ENCODE measurements around the gene KRT83. TPM values are rescaled to one million over a fixed set of nuclear protein-coding genes. Genes with fewer than 3 reads are reported as not detected.
"Not testable (repeated sequence)": the region's sequence is repeated elsewhere in the genome, so short reads cannot be mapped to it uniquely, and the experiment has no call there.

The KRT83 gene
- polyA plus RNA-seq, 6 donors from 2014 or later = not detected

GRCh38 chr12:52349196-52349595 is 28.0 kb upstream of the KRT83 start:
- peaks cover 0 to 4% (median 3%) of the 10 kb centered on the region in 3 donors for H3K4me1 Mint-ChIP-seq
- H3K27ac Mint-ChIP-seq = no peak overlapping the region
- no peak for ATAC-seq (ENCODE audit: low read depth in 2 of 2)
- no peak overlapping the region for H3K4me3 Mint-ChIP-seq
- H3K9me3 Mint-ChIP-seq = no peaks in the 10 kb centered on the region
- H3K36me3 Mint-ChIP-seq = no peaks in the 10 kb centered on the region
- DNase-seq = no peak
- H3K27me3 Mint-ChIP-seq = peaks cover 14 to 20% (median 15%) of the 10 kb centered on the region in 3 donors

GRCh38 chr12:52347551-52348510 is 26.6 kb upstream of the KRT83 start:
- Mint-ChIP-seq H3K4me1 (peaks cover 0 to 4% (median 3%) of the 10 kb centered on the region in 3 donors), H3K9me3 (peaks cover 0 to 4% (median 0%) of the 10 kb centered on the region in 7 donors), H3K36me3 (no peaks in the 10 kb centered on the region), H3K27me3 (peaks cover 14 to 18% (median 15%) of the 10 kb centered on the region in 3 donors), H3K4me3 (peak overlapping the region in 1 of 8 donors; percentile 58), H3K27ac (no peak overlapping the region)
- no peak for ATAC-seq (ENCODE audit: low read depth in 2 of 2)
- no peak for DNase-seq

GRCh38 chr12:52347016-52347415 is 25.8 kb upstream of the KRT83 start:
- H3K36me3 Mint-ChIP-seq = no peaks in the 10 kb centered on the region
- no peak overlapping the region for H3K4me3 Mint-ChIP-seq
- peaks cover 0 to 4% (median 3%) of the 10 kb centered on the region in 3 donors for H3K4me1 Mint-ChIP-seq
- H3K27me3 Mint-ChIP-seq = peaks cover 12 to 13% (median 13%) of the 10 kb centered on the region in 3 donors
- ATAC-seq (ENCODE audit: low read depth in 2 of 2) (no peak), DNase-seq (no peak)
- H3K27ac Mint-ChIP-seq = no peak overlapping the region
- peaks cover 0 to 4% (median 0%) of the 10 kb centered on the region in 7 donors for H3K9me3 Mint-ChIP-seq

GRCh38 chr12:52346593-52346992 is 25.4 kb upstream of the KRT83 start:
- H3K27ac Mint-ChIP-seq = no peak overlapping the region
- peaks cover 9 to 14% (median 13%) of the 10 kb centered on the region in 3 donors for H3K27me3 Mint-ChIP-seq

GRCh38 chr12:52345041-52345440 is 23.8 kb upstream of the KRT83 start:
- not testable (repeated sequence) for DNase-seq; H3K36me3 Mint-ChIP-seq; H3K4me1 Mint-ChIP-seq; H3K9me3 Mint-ChIP-seq; H3K4me3 Mint-ChIP-seq; H3K27ac Mint-ChIP-seq; ATAC-seq (ENCODE audit: low read depth in 2 of 2)
- peaks cover 6 to 17% (median 7%) of the 10 kb centered on the region in 3 donors for H3K27me3 Mint-ChIP-seq

More at GRCh38 chr12:52346593-52346992, 25.4 kb upstream of the KRT83 start:
- H3K36me3 Mint-ChIP-seq = no peaks in the 10 kb centered on the region
- peaks cover 0 to 4% (median 0%) of the 10 kb centered on the region in 7 donors for H3K9me3 Mint-ChIP-seq
- DNase-seq = no peak
- no peak overlapping the region for H3K4me3 Mint-ChIP-seq
- H3K4me1 Mint-ChIP-seq = peaks cover 0 to 1% (median under 1%) of the 10 kb centered on the region in 3 donors
- no peak for ATAC-seq (ENCODE audit: low read depth in 2 of 2)

GRCh38 chr12:52344111-52344510 is 22.9 kb upstream of the KRT83 start:
- no peak overlapping the region for H3K4me3 Mint-ChIP-seq
- DNase-seq = no peak
- H3K36me3 Mint-ChIP-seq = no peaks in the 10 kb centered on the region
- peak overlapping the region in 1 of 6 donors; percentile 6 for H3K27ac Mint-ChIP-seq
- H3K27me3 Mint-ChIP-seq = peaks cover 7 to 14% (median 14%) of the 10 kb centered on the region in 3 donors
- H3K9me3 Mint-ChIP-seq = peaks cover 0 to 4% (median 0%) of the 10 kb centered on the region in 7 donors
- no peaks in the 10 kb centered on the region for H3K4me1 Mint-ChIP-seq
- ATAC-seq (ENCODE audit: low read depth in 2 of 2) = no peak

- H3K27me3 Mint-ChIP-seq = peaks cover 7 to 20% (median 13%) of the 10 kb centered on the region in 3 donors
- no peaks in the 10 kb centered on the region for H3K36me3 Mint-ChIP-seq
- ATAC-seq (ENCODE audit: low read depth in 2 of 2) = no peak
- DNase-seq = no peak
- H3K9me3 Mint-ChIP-seq = peaks cover 0 to 6% (median 0%) of the 10 kb centered on the region in 7 donors
- H3K4me1 Mint-ChIP-seq = no peaks in the 10 kb centered on the region
- H3K27ac Mint-ChIP-seq = no peak overlapping the region
- H3K4me3 Mint-ChIP-seq = no peak overlapping the region
These were observed 22.4 kb upstream of the KRT83 start for GRCh38 chr12:52343550-52343949.

GRCh38 chr12:52342781-52343490 is 21.7 kb upstream of the KRT83 start:
- H3K4me3 Mint-ChIP-seq = no peak overlapping the region
- H3K27ac Mint-ChIP-seq = no peak overlapping the region
- no peak for DNase-seq
- H3K4me1 Mint-ChIP-seq = no peaks in the 10 kb centered on the region
- no peak for ATAC-seq (ENCODE audit: low read depth in 2 of 2)
- H3K27me3 Mint-ChIP-seq = peaks cover 7 to 20% (median 13%) of the 10 kb centered on the region in 3 donors
- H3K36me3 Mint-ChIP-seq = no peaks in the 10 kb centered on the region
- H3K9me3 Mint-ChIP-seq = peaks cover 0 to 7% (median 1%) of the 10 kb centered on the region in 7 donors

GRCh38 chr12:52341066-52341580 is 19.9 kb upstream of the KRT83 start:
- H3K27ac Mint-ChIP-seq = no peak overlapping the region

GRCh38 chr12:52338241-52338960 is 17.2 kb upstream of the KRT83 start:
- no peak for DNase-seq
- H3K4me3 Mint-ChIP-seq = no peak overlapping the region
- no peak for ATAC-seq (ENCODE audit: low read depth in 2 of 2)
- H3K27ac Mint-ChIP-seq = no peak overlapping the region
- peaks cover 4 to 24% (median 10%) of the 10 kb centered on the region in 3 donors for H3K27me3 Mint-ChIP-seq
- H3K9me3 Mint-ChIP-seq = peaks cover 4 to 23% (median 14%) of the 10 kb centered on the region in 7 donors
- peaks cover 0 to 8% of the 10 kb centered on the region in 2 donors for H3K36me3 Mint-ChIP-seq
- H3K4me1 Mint-ChIP-seq = no peaks in the 10 kb centered on the region

More at GRCh38 chr12:52341066-52341580, 19.9 kb upstream of the KRT83 start:
- no peak for DNase-seq
- H3K4me3 Mint-ChIP-seq = no peak overlapping the region
- no peaks in the 10 kb centered on the region for H3K4me1 Mint-ChIP-seq
- peaks cover 0 to 8% of the 10 kb centered on the region in 2 donors for H3K36me3 Mint-ChIP-seq
- peaks cover 4 to 16% (median 10%) of the 10 kb centered on the region in 7 donors for H3K9me3 Mint-ChIP-seq
- peaks cover 7 to 16% (median 13%) of the 10 kb centered on the region in 3 donors for H3K27me3 Mint-ChIP-seq
- no peak for ATAC-seq (ENCODE audit: low read depth in 2 of 2)

- DNase-seq = no peak
- H3K27ac Mint-ChIP-seq = no peak overlapping the region
- H3K4me1 Mint-ChIP-seq = no peaks in the 10 kb centered on the region
- peaks cover 0 to 8% of the 10 kb centered on the region in 2 donors for H3K36me3 Mint-ChIP-seq
- H3K9me3 Mint-ChIP-seq = peaks cover 4 to 23% (median 14%) of the 10 kb centered on the region in 7 donors
- no peak for ATAC-seq (ENCODE audit: low read depth in 2 of 2)
- peaks cover 2 to 32% (median 8%) of the 10 kb centered on the region in 3 donors for H3K27me3 Mint-ChIP-seq
- no peak overlapping the region for H3K4me3 Mint-ChIP-seq
These were observed 15.9 kb upstream of the KRT83 start for GRCh38 chr12:52337054-52337453.

GRCh38 chr12:52336641-52337040 is 15.4 kb upstream of the KRT83 start:
- H3K27ac Mint-ChIP-seq = no peak overlapping the region
- no peaks in the 10 kb centered on the region for H3K4me1 Mint-ChIP-seq
- peaks cover 4 to 36% (median 6%) of the 10 kb centered on the region in 3 donors for H3K27me3 Mint-ChIP-seq
- DNase-seq (no peak), ATAC-seq (ENCODE audit: low read depth in 2 of 2) (no peak)
- no peak overlapping the region for H3K4me3 Mint-ChIP-seq
- peaks cover 4 to 23% (median 14%) of the 10 kb centered on the region in 7 donors for H3K9me3 Mint-ChIP-seq
- peaks cover 0 to 8% of the 10 kb centered on the region in 2 donors for H3K36me3 Mint-ChIP-seq
